GM19468 (cell line): ENCODE data around the gene CREB3L2.
"Not testable (repeated sequence)": the region's sequence is repeated elsewhere in the genome, so short reads cannot be mapped to it uniquely, and the experiment has no call there.

Experiments used
- ATAC-seq: cut with Tn5 transposase; IDR thresholded peaks from one replicate; pipeline ENCODE4 v1.9.1; 2021; ENCODE audit warnings: mild to moderate bottlenecking, moderate library complexity, moderate number of reproducible peaks; ENCODE audit not compliant: unreplicated experiment; ENCODE audit errors: extremely low read depth

Gene CREB3L2

DNA sequence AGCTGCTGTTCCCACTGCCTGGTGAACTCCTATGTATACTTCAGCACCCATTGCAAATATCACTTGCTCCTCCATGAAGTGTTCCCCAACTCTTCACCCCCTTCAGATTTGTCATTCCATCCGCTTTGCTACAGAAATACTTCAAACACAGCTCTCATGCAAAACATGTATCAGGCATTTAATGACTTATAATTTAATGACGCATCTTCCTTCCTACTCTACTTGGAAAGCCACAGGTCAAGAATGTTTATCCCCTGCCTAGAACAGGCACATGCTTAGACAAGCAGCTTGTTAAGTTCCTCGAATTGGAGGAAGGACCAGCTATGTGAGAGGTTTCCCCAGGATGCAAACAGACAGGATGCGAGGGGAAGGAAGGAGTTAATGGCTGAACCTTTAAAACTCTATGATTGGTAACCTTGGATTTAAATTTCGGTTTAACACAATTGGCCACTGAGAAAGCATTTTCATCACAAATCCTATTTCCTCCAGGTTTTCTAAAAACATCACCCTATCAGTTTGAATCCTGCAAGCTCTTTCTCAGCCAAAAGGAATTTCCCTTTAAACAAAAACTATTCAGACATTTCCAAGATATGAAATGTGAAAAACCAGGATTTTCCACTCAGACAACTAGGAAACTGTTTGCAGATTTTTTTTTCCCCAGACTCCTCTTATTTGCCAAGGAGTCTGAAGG is 11.5 kb downstream of the CREB3L2 start:
- ATAC-seq: no peak

DNA sequence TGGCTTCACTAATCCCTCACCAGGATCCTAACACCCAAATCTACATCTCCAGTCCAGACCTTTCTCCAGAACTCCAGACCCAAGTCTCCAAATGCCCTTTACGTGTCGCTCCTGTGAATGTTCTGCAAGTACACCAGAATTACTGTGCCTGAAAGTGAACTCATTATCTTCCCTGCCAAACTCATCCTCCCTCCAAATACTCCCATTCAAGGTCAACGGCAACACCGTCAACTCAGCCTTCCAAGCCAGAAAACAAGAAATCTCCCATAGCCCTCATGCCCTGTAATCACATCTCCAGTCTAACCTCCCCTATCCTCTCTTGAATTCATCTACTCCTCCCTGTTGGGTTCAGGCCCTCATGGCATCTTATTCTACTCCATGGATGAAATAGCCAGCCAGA is 12.3 kb downstream of the CREB3L2 start:
- ATAC-seq: no peak

DNA sequence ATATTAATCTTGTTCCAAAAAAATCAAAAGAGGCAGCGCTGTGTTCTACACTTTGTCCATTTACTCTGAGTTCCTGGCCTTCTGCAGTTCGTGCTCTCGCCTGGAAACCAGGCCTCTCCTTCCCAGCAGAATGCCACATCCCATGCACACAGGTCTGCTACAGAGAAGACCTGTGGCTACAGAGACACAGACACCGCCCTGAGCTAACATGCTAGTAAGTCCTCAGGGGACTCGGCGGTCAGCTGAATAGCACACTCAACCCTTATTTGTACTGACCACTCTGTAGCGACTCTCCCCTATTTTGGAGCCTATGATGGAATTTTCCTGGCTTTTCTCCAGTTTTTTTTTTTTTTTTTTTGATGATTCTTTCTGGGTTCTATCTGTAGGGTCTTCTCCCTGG is 12.8 kb downstream of the CREB3L2 start:
- no peak for ATAC-seq

DNA sequence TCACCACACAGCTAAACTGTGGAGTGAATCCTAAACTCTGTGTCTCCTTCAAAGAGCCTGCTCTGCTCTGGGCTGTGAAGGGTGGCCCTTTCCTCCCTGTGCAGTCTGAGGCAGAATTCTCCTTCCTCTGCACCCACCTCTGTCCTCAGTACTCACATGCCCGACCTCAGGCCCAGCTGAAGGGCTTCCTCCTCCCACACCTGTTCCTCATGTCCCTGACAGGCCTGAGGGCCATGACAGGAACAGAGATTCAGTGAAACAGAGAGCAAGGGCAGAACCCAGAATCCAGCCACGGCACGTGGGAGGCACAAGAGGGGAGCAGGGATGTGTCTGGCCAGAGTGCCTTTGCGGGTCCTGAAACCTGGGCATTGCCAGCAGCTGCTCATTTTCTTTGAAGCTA is 13.9 kb downstream of the CREB3L2 start:
- ATAC-seq: peak; percentile 34

DNA sequence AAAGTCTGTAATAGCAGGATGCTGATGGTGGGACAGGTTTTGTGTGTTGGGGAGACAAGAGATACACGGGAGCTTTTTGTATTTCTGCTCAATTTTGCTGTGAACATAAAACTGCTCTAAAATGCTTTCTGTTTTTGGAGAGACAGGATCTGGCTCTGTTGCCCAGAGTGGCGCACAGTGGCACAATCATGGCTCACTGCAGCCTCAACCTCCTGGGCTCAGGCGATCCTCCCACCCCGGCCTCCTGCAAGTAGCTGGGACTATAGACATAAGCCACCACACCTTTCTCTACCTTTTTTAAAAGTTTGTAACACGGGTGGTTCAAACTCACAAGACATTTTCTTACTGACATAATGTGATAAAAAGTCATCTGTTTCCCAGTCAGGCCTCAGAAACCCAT is 14.3 kb downstream of the CREB3L2 start:
- no peak for ATAC-seq

DNA sequence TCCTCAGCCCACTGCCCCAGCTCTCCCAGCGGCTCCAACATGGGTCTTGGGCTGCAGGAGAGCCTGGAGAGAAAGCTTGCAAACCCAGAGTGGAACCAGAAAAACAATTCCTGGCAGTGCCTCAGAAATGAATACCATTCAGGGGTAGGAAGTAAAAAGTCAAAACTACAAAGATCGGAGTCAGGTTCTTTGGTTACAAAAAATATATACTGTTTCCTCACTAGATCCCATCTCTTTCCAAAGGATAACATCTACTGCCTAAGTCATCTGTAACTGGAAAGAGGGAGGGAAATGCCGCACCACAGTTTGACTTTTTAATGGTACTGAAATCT is 14.9 kb downstream of the CREB3L2 start:
- ATAC-seq: no peak

DNA sequence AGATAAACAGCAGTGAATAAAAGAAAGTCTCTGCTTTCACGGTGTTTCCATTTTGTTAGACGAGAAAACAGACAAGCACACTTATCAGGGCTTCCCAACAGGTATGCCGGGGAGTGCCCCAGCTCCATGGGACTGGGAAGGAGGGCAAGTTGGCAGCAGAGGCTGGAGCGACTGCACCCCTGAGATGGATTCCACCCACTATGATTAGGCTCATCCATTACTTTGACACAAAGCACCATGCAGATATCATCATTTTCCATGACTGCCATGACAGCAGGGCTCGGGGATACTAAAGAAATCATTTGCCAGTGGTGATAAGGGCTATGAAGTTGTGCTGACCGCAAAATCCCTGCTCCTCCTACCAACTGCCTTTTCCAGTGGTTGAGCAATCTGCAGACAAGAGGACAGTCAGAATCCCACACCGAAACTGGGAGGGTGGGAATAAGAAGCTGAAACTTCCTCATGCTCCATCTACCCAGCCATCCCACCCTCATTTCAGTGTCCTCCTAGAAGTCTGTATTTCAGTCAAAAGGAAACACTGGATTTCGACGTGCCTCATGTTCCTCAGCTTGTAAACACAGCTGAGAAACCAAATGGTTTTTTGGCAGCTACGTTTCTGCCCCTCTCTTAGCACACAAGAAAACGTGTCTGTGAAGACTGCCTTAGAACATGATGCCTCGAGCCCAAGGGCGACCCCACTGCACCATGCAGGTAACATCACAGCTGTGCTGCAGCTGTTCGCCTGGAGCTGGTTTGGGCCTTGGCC is 15.5 kb downstream of the CREB3L2 start:
- no peak for ATAC-seq

DNA sequence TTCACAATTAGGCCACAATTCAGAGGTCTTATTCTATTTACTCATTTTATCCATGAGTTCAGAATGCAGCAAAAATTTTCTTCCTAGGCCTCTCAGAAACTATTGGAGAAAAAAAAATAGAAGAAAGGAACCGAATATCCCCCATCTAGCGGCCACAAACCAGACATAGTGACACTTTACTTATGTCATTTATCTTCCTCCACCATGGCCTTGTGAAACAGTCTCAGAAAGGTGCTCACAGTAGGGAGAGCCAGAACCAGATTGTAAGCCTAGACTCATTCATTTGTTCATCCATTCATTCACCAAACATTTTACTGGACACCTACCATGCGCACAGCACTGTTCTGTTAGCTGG is 16.0 kb downstream of the CREB3L2 start:
- peak; percentile 17 for ATAC-seq

DNA sequence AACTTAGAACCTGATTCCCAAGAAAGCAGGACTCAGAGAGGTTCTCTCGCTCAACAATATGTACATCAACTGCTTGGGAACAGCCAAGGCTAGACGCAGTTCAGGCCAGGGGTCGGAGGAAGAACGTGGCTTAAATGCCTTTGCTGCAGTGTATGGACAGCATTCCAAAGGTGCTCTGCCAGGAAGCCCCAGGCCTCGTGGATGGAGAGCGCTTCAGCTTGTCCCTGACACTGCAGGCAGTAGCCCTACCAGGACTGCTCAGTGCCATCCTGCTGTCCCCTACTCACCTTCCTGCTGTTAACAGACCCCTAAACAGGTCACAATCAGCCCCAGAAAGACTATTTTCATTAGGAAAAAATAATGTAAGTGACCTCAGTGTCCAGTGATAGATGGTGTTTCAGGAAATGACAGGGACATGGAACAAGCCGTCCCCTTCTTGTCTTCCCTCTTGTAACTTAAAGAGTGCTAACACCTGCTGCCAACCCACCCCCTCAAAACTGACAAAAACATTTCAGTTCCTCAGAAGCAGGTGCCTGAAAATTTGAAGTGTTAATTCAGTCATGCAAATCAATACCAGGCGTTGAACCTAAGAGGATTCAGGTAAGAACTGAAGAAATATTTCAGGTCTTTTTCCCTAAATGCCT is 16.5 kb downstream of the CREB3L2 start:
- ATAC-seq: peak; percentile 25

DNA sequence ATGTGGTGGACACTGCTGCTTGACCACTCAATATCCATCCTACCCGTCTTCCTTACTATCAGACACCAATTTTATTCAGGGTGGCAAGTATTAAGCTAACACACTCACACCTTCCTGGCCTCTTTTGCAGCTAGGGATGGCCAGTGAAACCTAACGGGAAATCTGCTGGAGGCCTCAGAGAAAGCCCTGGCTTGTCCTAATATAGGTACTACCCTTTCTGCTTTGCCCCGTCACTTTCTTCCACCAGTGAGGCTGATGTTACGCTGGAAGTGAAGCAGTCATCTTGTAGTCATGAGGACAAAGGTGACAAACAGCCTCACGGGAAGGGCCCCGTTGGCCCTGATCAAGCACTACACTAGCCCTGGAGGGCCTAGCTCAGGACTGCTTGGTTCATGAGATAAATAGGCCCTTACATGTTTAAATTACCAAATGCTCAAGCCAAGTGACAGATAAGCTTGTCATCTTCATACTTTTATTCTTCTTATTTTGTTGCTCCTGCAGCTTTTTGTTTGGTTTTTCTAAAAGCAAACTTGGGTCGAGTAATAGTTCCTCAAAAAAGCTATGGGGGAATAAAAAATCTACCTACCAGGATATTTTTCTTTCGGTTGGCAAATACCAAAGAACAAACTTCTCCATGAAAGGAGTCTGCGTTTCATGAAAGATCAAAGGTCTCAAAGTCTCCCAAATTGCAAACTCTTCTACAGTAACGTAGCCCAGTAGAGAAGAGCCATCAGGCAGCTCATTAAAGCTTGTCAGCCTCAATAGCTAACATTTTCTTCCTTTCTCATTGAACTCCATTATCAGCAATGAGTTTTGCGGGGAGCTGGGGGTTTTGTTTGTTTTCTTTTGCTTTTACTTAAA is 17.5 kb downstream of the CREB3L2 start:
- no peak for ATAC-seq

DNA sequence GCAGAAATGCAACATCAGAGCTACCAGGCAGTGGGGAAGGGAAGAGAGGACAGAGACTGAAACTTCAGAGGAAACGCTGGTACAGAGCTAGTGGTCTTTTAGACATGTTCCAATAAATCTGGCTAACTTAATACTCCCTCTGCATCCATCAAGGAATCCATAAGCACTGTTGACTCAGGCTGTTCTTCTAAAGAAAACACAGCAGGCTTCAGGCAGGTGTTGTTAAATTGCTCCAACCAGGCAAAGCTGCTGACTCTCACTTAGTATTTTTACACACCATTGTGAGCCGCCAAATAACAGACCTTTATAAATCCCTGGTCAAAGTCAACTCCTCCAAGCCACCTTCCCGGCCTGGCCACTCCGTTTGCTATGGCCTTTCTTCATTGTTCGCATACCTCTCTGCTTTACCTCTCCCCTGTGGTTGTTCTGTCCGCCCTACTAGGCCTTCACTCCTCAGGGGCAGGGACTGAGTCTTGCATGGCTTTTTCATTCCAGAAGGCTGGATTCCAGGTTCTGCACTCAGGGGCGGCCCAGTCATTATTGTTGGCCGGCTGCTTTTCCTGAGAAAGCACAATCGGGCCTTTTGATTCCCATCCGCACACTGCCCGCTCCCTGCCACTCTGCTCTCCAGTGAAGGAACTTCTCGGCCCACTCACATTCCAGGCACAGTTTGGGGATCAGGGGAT is 18.4 kb downstream of the CREB3L2 start:
- no peak for ATAC-seq

DNA sequence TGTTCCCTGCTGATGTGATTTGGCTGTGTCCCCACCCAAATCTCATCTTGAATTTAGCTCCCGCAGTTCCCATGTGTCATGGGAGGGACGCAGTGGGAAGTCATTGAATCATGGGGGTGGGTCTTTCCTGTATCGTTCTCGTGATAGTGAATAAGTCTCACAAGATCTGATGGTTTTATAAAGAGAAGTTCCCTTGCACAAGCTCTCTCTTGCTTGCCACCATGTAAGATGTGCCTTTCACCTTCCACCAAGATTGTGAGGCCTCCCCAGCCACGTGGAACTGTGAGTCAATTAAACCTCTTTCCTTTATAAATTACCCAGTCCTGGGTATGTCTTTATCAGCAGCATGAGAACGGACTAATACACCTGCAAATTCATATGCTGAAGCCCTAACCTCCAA is 19.5 kb downstream of the CREB3L2 start:
- not testable (repeated sequence) for ATAC-seq

DNA sequence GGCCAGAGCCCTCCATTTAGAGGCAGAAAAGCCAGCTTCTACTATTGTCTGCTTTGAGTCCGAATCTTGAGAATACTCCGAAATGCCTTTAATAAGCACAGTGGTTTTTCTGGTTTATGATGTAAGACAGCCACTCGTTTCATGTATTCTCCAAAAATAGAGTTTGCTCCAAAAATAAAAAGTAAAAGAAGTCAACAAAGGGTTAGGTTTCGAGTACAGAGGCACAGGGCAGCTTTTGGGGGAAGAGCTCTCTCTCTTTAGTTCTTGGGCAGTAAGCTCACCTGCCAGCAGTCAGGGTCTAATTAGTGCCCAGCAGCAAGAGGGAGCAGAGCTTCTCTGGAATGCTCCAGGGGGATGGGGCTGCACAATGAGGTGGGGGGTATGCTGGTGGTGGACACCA is 20.2 kb downstream of the CREB3L2 start:
- ATAC-seq: peak; percentile 48

DNA sequence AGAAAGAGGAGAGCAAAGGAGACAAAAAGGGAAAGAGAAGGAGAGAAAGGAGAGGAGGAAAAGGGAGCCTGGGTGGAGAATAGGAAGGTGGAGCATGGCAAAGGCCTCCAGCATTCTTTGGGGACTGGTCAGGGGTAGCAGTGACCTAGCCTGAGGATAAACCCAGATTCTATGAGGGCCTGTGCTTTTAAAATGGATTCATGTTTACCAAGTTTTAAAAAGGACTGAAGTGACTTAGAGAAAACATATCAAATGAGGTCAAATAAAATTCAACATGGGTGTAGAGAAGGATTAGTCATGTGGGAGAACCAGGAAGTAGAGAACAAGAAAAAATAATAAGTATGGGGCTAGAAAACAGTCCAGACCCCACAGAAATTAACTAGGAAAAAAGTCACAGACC is 20.7 kb downstream of the CREB3L2 start:
- ATAC-seq: no peak

DNA sequence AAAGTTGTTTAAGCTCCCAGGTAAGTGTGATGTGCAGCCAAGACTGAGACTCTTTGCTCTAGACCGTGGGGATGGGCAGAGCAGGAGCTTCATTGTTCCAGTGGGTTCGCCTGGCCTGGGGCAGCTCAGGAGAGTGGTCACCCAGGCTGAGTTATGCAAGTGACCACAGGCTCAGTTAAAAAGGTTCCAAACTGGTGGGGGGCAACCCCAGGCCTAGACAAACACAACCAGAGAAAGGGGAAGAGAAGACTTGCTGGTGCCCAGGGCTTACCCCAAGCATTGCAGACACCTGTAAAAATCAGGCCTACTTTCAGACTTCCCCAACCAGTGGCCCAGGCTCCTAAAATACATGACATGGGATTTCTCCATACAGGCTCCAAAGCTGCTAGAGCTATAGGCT is 21.6 kb downstream of the CREB3L2 start:
- ATAC-seq: no peak

DNA sequence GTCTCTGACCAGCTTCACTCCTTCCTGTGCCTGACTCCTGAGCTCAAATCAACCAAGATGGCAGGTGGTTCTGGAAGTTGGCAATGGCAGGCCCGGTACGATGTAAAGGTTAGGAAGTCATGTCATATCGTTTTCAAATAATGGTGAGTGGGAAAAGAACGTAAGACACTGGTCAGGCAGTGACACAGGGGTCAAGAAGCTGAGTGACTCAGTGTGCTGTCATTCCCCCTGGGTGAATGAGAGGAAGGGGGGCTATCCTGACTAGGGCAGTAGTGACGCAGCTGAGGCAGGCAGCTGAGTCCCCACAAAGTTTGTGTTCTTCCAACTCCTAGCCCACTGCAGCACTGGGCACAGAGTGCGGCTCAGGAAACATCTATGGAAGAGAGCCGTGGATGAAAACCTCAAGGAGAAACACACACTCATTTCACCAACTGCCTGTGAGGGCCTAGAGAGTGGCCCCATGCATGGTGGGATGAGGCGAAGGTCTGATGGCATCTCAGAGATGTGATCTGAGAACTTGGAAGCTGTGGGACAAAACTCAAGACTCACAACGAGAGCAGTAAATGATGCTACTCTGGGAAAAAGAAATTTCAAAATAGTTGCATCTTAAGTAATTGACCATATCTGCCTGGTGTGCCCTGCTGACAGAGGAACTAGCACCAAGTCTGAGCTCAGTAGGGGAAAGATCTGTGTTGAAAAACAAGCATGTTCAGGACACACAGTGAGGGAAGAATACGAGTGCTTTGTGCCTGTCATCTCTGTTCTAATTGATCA is 23.2 kb downstream of the CREB3L2 start:
- ATAC-seq: no peak

DNA sequence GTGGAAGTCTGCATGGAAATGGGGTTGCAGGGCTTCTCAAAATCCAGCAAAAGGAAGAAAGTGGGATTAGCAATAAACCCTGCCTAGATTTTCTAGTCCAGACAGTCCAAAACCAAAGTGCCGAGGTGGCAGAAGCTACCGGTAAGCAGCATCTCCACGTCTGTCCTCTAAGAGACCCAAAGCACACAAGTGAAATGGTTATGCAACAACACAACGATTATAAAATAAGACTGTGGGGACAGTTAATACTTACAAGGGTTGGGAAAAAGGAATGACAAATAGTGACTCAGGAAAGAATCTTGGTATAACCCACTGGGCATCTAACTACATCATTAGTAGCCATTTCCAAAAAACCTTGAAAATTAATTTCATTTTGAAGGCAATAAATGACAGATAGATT is 24.7 kb downstream of the CREB3L2 start:
- no peak for ATAC-seq

DNA sequence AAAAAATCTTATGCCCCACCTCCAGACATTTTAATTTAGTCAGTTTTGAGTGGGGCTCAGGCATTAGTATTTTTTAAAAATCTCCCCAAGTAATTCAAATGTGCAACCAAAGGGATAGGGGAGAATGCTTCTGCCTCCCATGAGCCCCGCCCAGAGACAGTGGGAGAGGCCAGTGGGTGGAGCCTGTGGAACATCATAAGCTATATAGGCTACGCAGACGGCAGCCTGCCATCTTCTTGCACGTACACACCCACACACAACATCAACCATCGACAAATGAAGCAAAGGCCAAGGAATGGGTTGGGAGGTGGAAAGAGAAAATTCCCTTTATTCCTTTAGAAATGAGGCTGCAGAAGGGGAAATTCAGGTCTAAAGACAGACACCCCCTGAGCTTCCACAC is 25.2 kb downstream of the CREB3L2 start:
- no peak for ATAC-seq

DNA sequence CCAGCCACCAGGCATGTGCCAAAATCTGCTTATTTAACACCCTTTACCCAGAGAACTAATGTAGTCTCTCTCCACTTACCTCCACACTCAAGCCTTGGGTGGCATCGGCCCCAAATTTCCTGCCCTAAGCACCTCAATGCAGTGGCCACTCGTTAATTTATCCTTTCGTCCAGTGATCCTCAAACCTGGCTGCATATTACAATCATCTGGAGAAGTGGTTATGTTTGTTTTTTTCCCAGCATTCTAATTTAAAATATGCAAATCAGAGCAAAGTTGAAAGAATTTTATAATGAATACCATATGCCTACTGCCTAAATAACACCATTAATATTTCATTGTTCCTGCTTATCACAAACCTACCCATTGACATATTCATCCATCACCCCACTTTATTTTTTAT is 25.7 kb downstream of the CREB3L2 start:
- ATAC-seq: no peak
